SK-N-SH (cell line): ENCODE measurements around the gene ZNF3. TPM values are rescaled to one million over a fixed set of nuclear protein-coding genes. Genes with fewer than 3 reads are reported as not detected.
A peak's percentile ranks its signal among the peaks of the same experiment; 100 is the strongest.

ENCODE experiments used
- CTCF ChIA-PET: fragments of 300-600, 350-600 bp; formaldehyde crosslinking; extraction: SDS; loops from one replicate; lab custom pipeline; 2021; lab: Yijun Ruan, JAX
- POLR2A ChIA-PET: fragments of 350-600 bp; sonication (Branson Sonifier 250); formaldehyde crosslinking; extraction: SDS; loops from one replicate; lab custom pipeline; 2020; ENCODE audit warnings: antibody characterized with exemption, inconsistent platforms; lab: Yijun Ruan, JAX
- DNase-seq: peaks from one replicate; pipeline ENCODE4 v3.0.0; 2012
- H2AFZ ChIP-seq: fragments of 200-600 bp; sonication (generic); 2 replicates; pipeline ENCODE4 v1.8.1; 2016; ENCODE audit warnings: antibody characterized with exemption, mild to moderate bottlenecking, low read depth
- H3F3A ChIP-seq: fragments of 200-600 bp; sonication (generic); replicated peaks from 2 replicates; pipeline ENCODE3; 2016; ENCODE audit warnings: antibody characterized with exemption, mild to moderate bottlenecking; ENCODE audit not compliant: insufficient read depth
- H3K27ac ChIP-seq, 2 experiments: fragments of 200-500 bp in 1 of 2; fragments of 200-600 bp in 1 of 2; sonication (Bioruptor generic) in 1 of 2; sonication (generic), shearing (Covaris generic) in 1 of 2; 2 replicates each; pipeline versions ENCODE4 v1.5.1 to v1.6.1; 2014 to 2016; ENCODE audit warnings: low read depth in 2 of 2, inconsistent platforms in 1 of 2, low read length in 1 of 2, mild to moderate bottlenecking in 1 of 2, mixed read lengths in 1 of 2
- H3K27me3 ChIP-seq: fragments of 200-600 bp; sonication (generic), shearing (Covaris generic); 2 replicates; pipeline ENCODE4 v1.6.1; 2016; ENCODE audit warnings: mixed run types; ENCODE audit not compliant: insufficient read depth
- H3K36me3 ChIP-seq, 2 experiments: fragments of 200-500 bp in 1 of 2; fragments of 200-600 bp in 1 of 2; sonication (Bioruptor generic) in 1 of 2; sonication (generic) in 1 of 2; replicated peaks in 1 of 2; 2 replicates each; pipeline versions ENCODE3 to v1.5.1; 2014 to 2016; ENCODE audit warnings: low read length in 1 of 2, mild to moderate bottlenecking in 1 of 2; ENCODE audit not compliant: insufficient read depth in 2 of 2, control insufficient read depth in 1 of 2
- H3K4me1 ChIP-seq, 2 experiments: fragments of 200-500 bp in 1 of 2; fragments of 200-600 bp in 1 of 2; sonication (Bioruptor generic) in 1 of 2; sonication (generic), shearing (Covaris generic) in 1 of 2; 2 replicates each; pipeline versions ENCODE4 v1.5.1 to v1.6.1; 2014 to 2016; ENCODE audit warnings: low read depth in 1 of 2, low read length in 1 of 2, mixed run types in 1 of 2; ENCODE audit not compliant: insufficient read depth in 2 of 2, control insufficient read depth in 1 of 2
- H3K4me2 ChIP-seq: fragments of 200-600 bp; sonication (generic), shearing (Covaris generic); 2 replicates; pipeline ENCODE4 v1.6.1; 2017; ENCODE audit warnings: mixed run types
- H3K4me3 ChIP-seq, 2 experiments: fragments of 200-500 bp in 1 of 2; fragments of 200-600 bp in 1 of 2; sonication (Bioruptor generic) in 1 of 2; sonication (generic), shearing (Covaris generic) in 1 of 2; 2 replicates each; pipeline versions ENCODE4 v1.5.1 to v1.8.1; 2014 to 2016; ENCODE audit warnings: low read depth in 2 of 2, inconsistent platforms in 1 of 2, low read length in 1 of 2, mild to moderate bottlenecking in 1 of 2, mixed read lengths in 1 of 2, moderate library complexity in 1 of 2
- H3K79me2 ChIP-seq: fragments of 200-600 bp; sonication (generic); 2 replicates; pipeline ENCODE4 v1.8.1; 2017; ENCODE audit warnings: mild to moderate bottlenecking; ENCODE audit not compliant: insufficient read depth
- H3K9ac ChIP-seq: fragments of 200-600 bp; sonication (generic); 2 replicates; pipeline ENCODE4 v1.6.1; 2017; ENCODE audit warnings: mixed run types
- H3K9me2 ChIP-seq: fragments of 200-600 bp; sonication (generic); 2 replicates; pipeline ENCODE4 v1.6.1; 2017; ENCODE audit warnings: mixed run types
- H3K9me3 ChIP-seq: fragments of 200-600 bp; sonication (generic); 2 replicates; pipeline ENCODE4 v1.6.1; 2017; ENCODE audit warnings: mixed run types, mild to moderate bottlenecking, moderate library complexity
- H4K20me1 ChIP-seq: fragments of 200-600 bp; sonication (generic); 2 replicates; pipeline ENCODE4 v1.6.1; 2017; ENCODE audit warnings: mild to moderate bottlenecking, mixed run types; ENCODE audit not compliant: insufficient read depth
- CHD2 ChIP-seq: fragments of 150-350 bp; IDR thresholded peaks from 2 replicates; pipeline ENCODE4 v1.6.1; 2018; ENCODE audit warnings: low read length; ENCODE audit not compliant: partially characterized antibody
- CTCF ChIP-seq: fragments of 200-600 bp; sonication (generic); IDR thresholded peaks from 2 replicates; pipeline ENCODE4 v1.6.1; 2017; ENCODE audit warnings: antibody characterized with exemption, mild to moderate bottlenecking, moderate library complexity
- ELF1 ChIP-seq: IDR thresholded peaks from 2 replicates; pipeline ENCODE4 v1.4.0; 2012
- EP300 ChIP-seq, 2 experiments: IDR thresholded peaks; 2 replicates each; pipeline versions ENCODE4 v1.4.0 to v1.6.1; 2012; ENCODE audit warnings: borderline replicate concordance in 1 of 2, low read depth in 1 of 2, low read length in 1 of 2
- EZH2phosphoT487 ChIP-seq: fragments of 200-600 bp; sonication (generic); IDR thresholded peaks from 2 replicates; pipeline ENCODE4 v1.6.1; 2017; ENCODE audit warnings: low read depth, mixed run types, mild to moderate bottlenecking, antibody characterized with exemption, moderate library complexity, borderline replicate concordance
- FOXJ3 ChIP-seq: sonication (generic); formaldehyde crosslinking; IDR thresholded peaks from 2 replicates; pipeline ENCODE4 v1.5.1; 2020; ENCODE audit warnings: mild to moderate bottlenecking, missing genetic modification reagents
- GABPA ChIP-seq: IDR thresholded peaks from 2 replicates; pipeline ENCODE4 v1.4.0; 2012; ENCODE audit warnings: low read depth, mild to moderate bottlenecking
- GATA2 ChIP-seq: sonication (generic); formaldehyde crosslinking; IDR thresholded peaks from 2 replicates; pipeline ENCODE4 v1.5.0; 2020; ENCODE audit warnings: mild to moderate bottlenecking, missing genetic modification reagents
- MAX ChIP-seq: IDR thresholded peaks from 2 replicates; pipeline ENCODE4 v1.4.0; 2012; ENCODE audit warnings: low read depth
- MEF2A ChIP-seq: IDR thresholded peaks from 2 replicates; pipeline ENCODE4 v1.4.0; 2012; ENCODE audit warnings: low read depth, borderline replicate concordance
- MXI1 ChIP-seq: IDR thresholded peaks from 2 replicates; pipeline ENCODE4 v1.6.1; 2012; ENCODE audit warnings: mild to moderate bottlenecking, low read depth, low read length, improper control_type of control experiment
- NRF1 ChIP-seq: IDR thresholded peaks from 2 replicates; pipeline ENCODE4 v1.6.1; 2012; ENCODE audit warnings: low read depth, mild to moderate bottlenecking, low read length
- POLR2AphosphoS5 ChIP-seq: IDR thresholded peaks from 2 replicates; pipeline ENCODE4 v1.6.1; 2012; ENCODE audit warnings: low read depth, low read length
- RAD21 ChIP-seq: IDR thresholded peaks from 2 replicates; pipeline ENCODE4 v1.6.1; 2012; ENCODE audit warnings: mild to moderate bottlenecking, low read length
- RCOR1 ChIP-seq: fragments of 150-350 bp; IDR thresholded peaks from 2 replicates; pipeline ENCODE4 v1.6.1; 2017; ENCODE audit warnings: antibody characterized with exemption, low read length
- RFX5 ChIP-seq: IDR thresholded peaks from 2 replicates; pipeline ENCODE4 v1.6.1; 2012; ENCODE audit warnings: mild to moderate bottlenecking, improper control_type of control experiment, low read length
- SIN3A ChIP-seq: IDR thresholded peaks from 2 replicates; pipeline ENCODE4 v1.6.1; 2012; ENCODE audit warnings: low read depth, mild to moderate bottlenecking, low read length, moderate library complexity, borderline replicate concordance
- TAF1 ChIP-seq: IDR thresholded peaks from 2 replicates; pipeline ENCODE4 v1.6.1; 2012; ENCODE audit warnings: low read depth, mild to moderate bottlenecking, low read length, moderate library complexity, borderline replicate concordance
- USF2 ChIP-seq: fragments of 150-350 bp; IDR thresholded peaks from 2 replicates; pipeline ENCODE4 v1.6.1; 2017; ENCODE audit warnings: antibody characterized with exemption, low read length, low read depth, borderline replicate concordance
- WGBS: methylation state at CpG from one replicate; pipeline ENCODE4 v1.1.6; 2017; ENCODE audit warnings: low lambda C conversion rate; 5-methylcytosine and 5-hydroxymethylcytosine counted together
- polyA plus RNA-seq, 3 experiments: library from polyadenylated mRNA; depleted of rRNA; stranded (reverse); fragments of >200 nt; gene quantifications; 2 replicates each; pipeline ENCODE4 v1.2.3, GENCODE V29; 2012
- TF ChIP-seq, protein P1 (sequence below): fragments of 150-350 bp; IDR thresholded peaks from 2 replicates; pipeline ENCODE4 v1.6.1; 2016; ENCODE audit warnings: mild to moderate bottlenecking, low read depth, low read length
- TF ChIP-seq, protein P2 (sequence below): IDR thresholded peaks from 2 replicates; pipeline ENCODE4 v1.4.0; 2012; ENCODE audit warnings: low read depth, borderline replicate concordance

ZNF3 gene
- polyA plus RNA-seq, 1 of the 3 experiments (the other 2 are of a cell fraction): 30.5 TPM

- H3K27me3 ChIP-seq: no peaks in the 10 kb centered on the region
- DNase-seq: peak; percentile 97
- peaks cover 24 to 33% of the 10 kb centered on the region in 2 experiments for H3K4me1 ChIP-seq
- ChIA-PET POLR2A (interaction anchor here (0.6 to 4.2 kb wide), 29 partner anchors 9 to 1116 kb away, joined by 3 to 98 read pairs (median 4); partner anchors contain the start of genes ATP5MF, CNPY4, COPS6 and GPC2), CTCF (interaction anchor here (0.6 to 5.4 kb wide), 11 partner anchors 10 to 172 kb away, joined by 3 to 74 read pairs (median 4); partner anchors contain the start of genes GJC3, MBLAC1 and ZNF3)
- H3K79me2 ChIP-seq: peaks cover 63% of the 10 kb centered on the region
- H3K9me3 ChIP-seq: no peaks in the 10 kb centered on the region
- peak within 1 kb of the TSS; percentile 100 for H3K4me2 ChIP-seq
- peaks cover 33% of the 10 kb centered on the region for H3F3A ChIP-seq
- no peaks in the 10 kb centered on the region for H3K9me2 ChIP-seq
- peak within 1 kb of the TSS; percentile 94 to 95 for H3K27ac ChIP-seq
- 0% methylated on average over 53 of the region's 80 CpGs for WGBS
- peak within 1 kb of the TSS; percentile 70 to 99 for H3K4me3 ChIP-seq
- H4K20me1 ChIP-seq: peaks cover 7% of the 10 kb centered on the region
- peak within 1 kb of the TSS; percentile 98 for H3K9ac ChIP-seq
- peak within 1 kb of the TSS; percentile 73 for H2AFZ ChIP-seq
- H3K36me3 ChIP-seq: peaks cover 43 to 44% of the 10 kb centered on the region in 2 experiments
- TF ChIP-seq ELF1 (peak; percentile 62; the same call in 1 of the 2 replicates), POLR2AphosphoS5 (peak; percentile 88), SIN3A (peak; percentile 98), MAX (peak; percentile 96), RFX5 (peak; percentile 54; the same call in 1 of the 2 replicates), RAD21 (no peak), RCOR1 (no peak), FOXJ3 (peak; percentile 60; the same call in 1 of the 2 replicates), GATA2 (CRISPR knock-in tag) (no peak), MEF2A (no peak), GABPA (peak; percentile 65), TAF1 (peak; percentile 76; the same call in 1 of the 2 replicates), CHD2 (peak; percentile 92), USF2 (peak; percentile 95), NRF1 (peak; percentile 43; the same call in 1 of the 2 replicates), EZH2phosphoT487 (no peak), CTCF (no peak), MXI1 (peak; percentile 61), EP300 (IDR thresholded peaks at IDR 0.05; ENCODE audit: borderline replicate concordance in 1 of 2, low read depth in 1 of 2, low read length in 1 of 2) (no peak; a peak in 1 of 4 replicates)
- TF ChIP-seq, protein P1, sequence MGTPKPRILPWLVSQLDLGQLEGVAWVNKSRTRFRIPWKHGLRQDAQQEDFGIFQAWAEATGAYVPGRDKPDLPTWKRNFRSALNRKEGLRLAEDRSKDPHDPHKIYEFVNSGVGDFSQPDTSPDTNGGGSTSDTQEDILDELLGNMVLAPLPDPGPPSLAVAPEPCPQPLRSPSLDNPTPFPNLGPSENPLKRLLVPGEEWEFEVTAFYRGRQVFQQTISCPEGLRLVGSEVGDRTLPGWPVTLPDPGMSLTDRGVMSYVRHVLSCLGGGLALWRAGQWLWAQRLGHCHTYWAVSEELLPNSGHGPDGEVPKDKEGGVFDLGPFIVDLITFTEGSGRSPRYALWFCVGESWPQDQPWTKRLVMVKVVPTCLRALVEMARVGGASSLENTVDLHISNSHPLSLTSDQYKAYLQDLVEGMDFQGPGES: no peak; the same call in 1 of the 2 replicates
- TF ChIP-seq, protein P2, sequence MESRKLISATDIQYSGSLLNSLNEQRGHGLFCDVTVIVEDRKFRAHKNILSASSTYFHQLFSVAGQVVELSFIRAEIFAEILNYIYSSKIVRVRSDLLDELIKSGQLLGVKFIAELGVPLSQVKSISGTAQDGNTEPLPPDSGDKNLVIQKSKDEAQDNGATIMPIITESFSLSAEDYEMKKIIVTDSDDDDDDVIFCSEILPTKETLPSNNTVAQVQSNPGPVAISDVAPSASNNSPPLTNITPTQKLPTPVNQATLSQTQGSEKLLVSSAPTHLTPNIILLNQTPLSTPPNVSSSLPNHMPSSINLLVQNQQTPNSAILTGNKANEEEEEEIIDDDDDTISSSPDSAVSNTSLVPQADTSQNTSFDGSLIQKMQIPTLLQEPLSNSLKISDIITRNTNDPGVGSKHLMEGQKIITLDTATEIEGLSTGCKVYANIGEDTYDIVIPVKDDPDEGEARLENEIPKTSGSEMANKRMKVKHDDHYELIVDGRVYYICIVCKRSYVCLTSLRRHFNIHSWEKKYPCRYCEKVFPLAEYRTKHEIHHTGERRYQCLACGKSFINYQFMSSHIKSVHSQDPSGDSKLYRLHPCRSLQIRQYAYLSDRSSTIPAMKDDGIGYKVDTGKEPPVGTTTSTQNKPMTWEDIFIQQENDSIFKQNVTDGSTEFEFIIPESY: no peak
Observed at GRCh38 chr7:100101016-100101862, 19.7 kb upstream of the ZNF3 start, which contains the start of the genes AP4M1 and MCM7. AP4M1 (plus strand) TSS chr7:100101643; CDS start chr7:100101715, 72 bp downstream. MCM7 (minus strand) TSS chr7:100101397; CDS start chr7:100101294, 103 bp downstream.
